CD4-positive, alpha-beta memory T cell (primary cell): ENCODE measurements around the gene ALOX15. TPM values are rescaled to one million over a fixed set of nuclear protein-coding genes. Genes with fewer than 3 reads are reported as not detected.
A peak's percentile ranks its signal among the peaks of the same experiment; 100 is the strongest.
"Not testable (repeated sequence)": the region's sequence is repeated elsewhere in the genome, so short reads cannot be mapped to it uniquely, and the experiment has no call there.

ENCODE experiments used
- CTCF ChIA-PET: fragments of 350-600 bp; sonication (Branson Sonifier 250); formaldehyde crosslinking; loops from one replicate; lab custom pipeline; 2021; ENCODE audit warnings: inconsistent platforms; ENCODE audit not compliant: partially characterized antibody; lab: Charles Lee
- POLR2A ChIA-PET: fragments of 350-600 bp; sonication (Branson Sonifier 250); formaldehyde crosslinking; loops from one replicate; lab custom pipeline; 2021; ENCODE audit not compliant: partially characterized antibody; lab: Charles Lee
- DNase-seq, 5 donors: peaks; one replicate each; pipeline versions ENCODE4 v3.0.0 to v3.0.0-alpha.2; 2020 to 2022; ENCODE audit warnings: mixed read lengths in 1 of 5
- H3K27ac ChIP-seq: one replicate; pipeline ENCODE4 v1.7.0; 2013; ENCODE audit warnings: low read depth, low read length
- H3K27me3 ChIP-seq: 2 replicates; pipeline ENCODE4 v1.7.0; 2013; ENCODE audit warnings: mild to moderate bottlenecking, low read length, moderate library complexity; ENCODE audit not compliant: insufficient read depth
- H3K36me3 ChIP-seq: 2 replicates; pipeline ENCODE4 v1.7.0; 2013; ENCODE audit warnings: mild to moderate bottlenecking, low read length, moderate library complexity; ENCODE audit not compliant: insufficient read depth
- H3K4me1 ChIP-seq: 2 replicates; pipeline ENCODE4 v1.7.0; 2013; ENCODE audit warnings: mild to moderate bottlenecking, low read length, moderate library complexity; ENCODE audit not compliant: insufficient read depth
- H3K4me3 ChIP-seq, 2 donors: one replicate each; pipeline ENCODE4 v1.7.0; 2013; ENCODE audit warnings: low read length in 2 of 2, mild to moderate bottlenecking in 1 of 2
- H3K9me3 ChIP-seq, 2 donors: one replicate each; pipeline ENCODE4 v1.7.0; 2013; ENCODE audit warnings: low read length in 2 of 2, control low read depth in 1 of 2; ENCODE audit not compliant: control insufficient read depth in 1 of 2
- H3K27ac Mint-ChIP-seq, 7 donors: one replicate each; pipeline ENCODE4 v1.8.0; 2020 to 2021; ENCODE audit warnings: mixed read lengths in 7 of 7, mild to moderate bottlenecking in 6 of 7, inconsistent platforms in 3 of 7, moderate library complexity in 3 of 7
- H3K27me3 Mint-ChIP-seq, 2 donors: one replicate each; pipeline ENCODE4 v1.8.0; 2020 to 2021; ENCODE audit warnings: mixed read lengths in 2 of 2
- H3K36me3 Mint-ChIP-seq, 2 donors: one replicate each; pipeline ENCODE4 v1.8.0; 2020 to 2021; ENCODE audit warnings: mixed read lengths in 2 of 2, inconsistent platforms in 1 of 2, mild to moderate bottlenecking in 1 of 2
- H3K4me1 Mint-ChIP-seq, 4 donors: one replicate each; pipeline ENCODE4 v1.8.0; 2020 to 2021; ENCODE audit warnings: mixed read lengths in 4 of 4, mild to moderate bottlenecking in 1 of 4
- H3K4me3 Mint-ChIP-seq, 8 donors: one replicate each; pipeline ENCODE4 v1.8.0; 2020 to 2021; ENCODE audit warnings: mixed read lengths in 8 of 8, mild to moderate bottlenecking in 7 of 8, moderate library complexity in 6 of 8, inconsistent platforms in 3 of 8
- H3K9me3 Mint-ChIP-seq, 8 donors: one replicate each; pipeline ENCODE4 v1.8.0; 2020 to 2021; ENCODE audit warnings: mixed read lengths in 8 of 8, mild to moderate bottlenecking in 5 of 8, inconsistent platforms in 3 of 8, moderate library complexity in 1 of 8
- intact Hi-C: fragments of 100-400 bp; cut with micrococcal nuclease; formaldehyde crosslinking; loops from one replicate; pipeline ENCODE4 v1.15.1; 2023
- polyA plus RNA-seq, 2 donors: library from polyadenylated mRNA; unstranded; fragments of 300-500 nt; fragmentation: Illumina TruSeq; gene quantifications; one replicate each; pipeline ENCODE4 v1.2.3, GENCODE V29; 2021
- total RNA-seq, 2 experiments: library from RNA; stranded (reverse); gene quantifications; one replicate each; pipeline ENCODE4 v1.2.3, GENCODE V29; 2021

Gene ALOX15
- total and polyA plus RNA-seq, 4 experiments from 2014 or later: 0.49 TPM; not detected in 3

- H3K36me3 ChIP-seq: no peaks in the 10 kb centered on the region
- H3K4me1 ChIP-seq: no peaks in the 10 kb centered on the region
- ChIA-PET CTCF (no interaction called here), POLR2A (no interaction called here)
- Mint-ChIP-seq H3K36me3 (no peaks in the 10 kb centered on the region), H3K27ac (no peak overlapping the region), H3K4me1 (no peaks in the 10 kb centered on the region), H3K27me3 (peaks cover 15 to 27% of the 10 kb centered on the region in 2 donors), H3K4me3 (no peak overlapping the region), H3K9me3 (no peaks in the 10 kb centered on the region)
- H3K4me3 ChIP-seq: no peak overlapping the region
- intact Hi-C loops: no loop called here
- H3K9me3 ChIP-seq: no peaks in the 10 kb centered on the region
- no peak overlapping the region for H3K27ac ChIP-seq
- no peaks in the 10 kb centered on the region for H3K27me3 ChIP-seq
- DNase-seq: no peak
Observed at GRCh38 chr17:4607773-4608187, 33.7 kb downstream of the ALOX15 start.

GRCh38 chr17:4607261-4607741 is 34.2 kb downstream of the ALOX15 start:
- no peaks in the 10 kb centered on the region for H3K36me3 ChIP-seq
- intact Hi-C loops: no loop called here
- peaks cover 15 to 27% of the 10 kb centered on the region in 2 donors for H3K27me3 Mint-ChIP-seq
- H3K4me3 ChIP-seq: no peak overlapping the region
- no peaks in the 10 kb centered on the region for H3K4me1 ChIP-seq
- H3K27me3 ChIP-seq: no peaks in the 10 kb centered on the region
- H3K4me1 Mint-ChIP-seq: no peaks in the 10 kb centered on the region
- H3K9me3 Mint-ChIP-seq: no peaks in the 10 kb centered on the region
- no peaks in the 10 kb centered on the region for H3K9me3 ChIP-seq
- no peak overlapping the region for H3K27ac ChIP-seq
- no peak overlapping the region for H3K27ac Mint-ChIP-seq
- H3K4me3 Mint-ChIP-seq: no peak overlapping the region
- H3K36me3 Mint-ChIP-seq: no peaks in the 10 kb centered on the region
- DNase-seq: no peak
- POLR2A ChIA-PET: no interaction called here
- CTCF ChIA-PET: no interaction called here

GRCh38 chr17:4605826-4606225 is 35.7 kb downstream of the ALOX15 start:
- H3K4me3 Mint-ChIP-seq: no peak overlapping the region
- DNase-seq: no peak
- no peaks in the 10 kb centered on the region for H3K9me3 ChIP-seq
- CTCF ChIA-PET: no interaction called here
- H3K27ac ChIP-seq: no peak overlapping the region
- H3K9me3 Mint-ChIP-seq: no peaks in the 10 kb centered on the region
- no peaks in the 10 kb centered on the region for H3K36me3 Mint-ChIP-seq
- no peaks in the 10 kb centered on the region for H3K36me3 ChIP-seq
- peaks cover 15 to 27% of the 10 kb centered on the region in 2 donors for H3K27me3 Mint-ChIP-seq
- intact Hi-C loops: no loop called here
- POLR2A ChIA-PET: no interaction called here
- no peaks in the 10 kb centered on the region for H3K4me1 ChIP-seq
- no peak overlapping the region for H3K27ac Mint-ChIP-seq
- H3K4me1 Mint-ChIP-seq: no peaks in the 10 kb centered on the region
- H3K27me3 ChIP-seq: no peaks in the 10 kb centered on the region
- no peak overlapping the region for H3K4me3 ChIP-seq

GRCh38 chr17:4604736-4605135 is 36.7 kb downstream of the ALOX15 start:
- POLR2A ChIA-PET, H3K27me3 ChIP-seq, DNase-seq, H3K36me3 ChIP-seq, CTCF ChIA-PET, intact Hi-C loops, H3K27ac Mint-ChIP-seq, H3K36me3 Mint-ChIP-seq, H3K4me3 Mint-ChIP-seq, H3K4me3 ChIP-seq, H3K27ac ChIP-seq, H3K9me3 ChIP-seq, H3K4me1 Mint-ChIP-seq, H3K9me3 Mint-ChIP-seq, H3K4me1 ChIP-seq: not testable (repeated sequence)
- H3K27me3 Mint-ChIP-seq: peaks cover 13 to 22% of the 10 kb centered on the region in 2 donors

GRCh38 chr17:4604111-4604644 is 37.3 kb downstream of the ALOX15 start:
- Mint-ChIP-seq H3K36me3 (no peaks in the 10 kb centered on the region), H3K4me1 (no peaks in the 10 kb centered on the region), H3K9me3 (no peaks in the 10 kb centered on the region), H3K27ac (peak overlapping the region in 1 of 7 donors; percentile 18), H3K4me3 (no peak overlapping the region), H3K27me3 (peaks cover 10 to 18% of the 10 kb centered on the region in 2 donors)
- no peaks in the 10 kb centered on the region for H3K4me1 ChIP-seq
- DNase-seq: no peak
- no peaks in the 10 kb centered on the region for H3K36me3 ChIP-seq
- intact Hi-C loops: no loop called here
- ChIA-PET POLR2A (no interaction called here), CTCF (no interaction called here)
- H3K9me3 ChIP-seq: no peaks in the 10 kb centered on the region
- no peaks in the 10 kb centered on the region for H3K27me3 ChIP-seq
- no peak overlapping the region for H3K27ac ChIP-seq
- H3K4me3 ChIP-seq: no peak overlapping the region

GRCh38 chr17:4602041-4602440 is 39.4 kb downstream of the ALOX15 start:
- no peaks in the 10 kb centered on the region for H3K4me1 ChIP-seq
- DNase-seq: no peak
- Mint-ChIP-seq H3K36me3 (no peaks in the 10 kb centered on the region), H3K27me3 (peaks cover 4 to 11% of the 10 kb centered on the region in 2 donors), H3K27ac (no peak overlapping the region), H3K4me1 (no peaks in the 10 kb centered on the region), H3K9me3 (no peaks in the 10 kb centered on the region), H3K4me3 (no peak overlapping the region)
- intact Hi-C loops: no loop called here
- H3K9me3 ChIP-seq: no peaks in the 10 kb centered on the region
- POLR2A ChIA-PET: no interaction called here
- H3K27ac ChIP-seq: no peak overlapping the region
- H3K4me3 ChIP-seq: no peak overlapping the region
- CTCF ChIA-PET: interaction anchor here (0.6 to 1.0 kb wide), 2 partner anchors 10 to 266 kb away, joined by 3 read pairs; no protein-coding TSS in a partner anchor
- H3K36me3 ChIP-seq: no peaks in the 10 kb centered on the region
- no peaks in the 10 kb centered on the region for H3K27me3 ChIP-seq

- Mint-ChIP-seq H3K27me3 (peaks cover 4 to 12% of the 10 kb centered on the region in 2 donors), H3K9me3 (no peaks in the 10 kb centered on the region), H3K27ac (no peak overlapping the region), H3K4me3 (no peak overlapping the region), H3K4me1 (no peaks in the 10 kb centered on the region), H3K36me3 (no peaks in the 10 kb centered on the region)
- Histone ChIP-seq H3K27ac (no peak overlapping the region), H3K27me3 (no peaks in the 10 kb centered on the region), H3K9me3 (no peaks in the 10 kb centered on the region), H3K4me3 (no peak overlapping the region), H3K4me1 (no peaks in the 10 kb centered on the region), H3K36me3 (no peaks in the 10 kb centered on the region)
- ChIA-PET CTCF (interaction anchor here (1.0 kb wide), 1 partner anchor 11 kb away, joined by 3 read pairs; no protein-coding TSS in a partner anchor), POLR2A (no interaction called here)
- intact Hi-C loops: no loop called here
- DNase-seq: no peak
Observed at GRCh38 chr17:4601326-4601725, 40.2 kb downstream of the ALOX15 start.
